ENCODE measurements around the gene OR7C1. TPM values are rescaled to one million over a fixed set of nuclear protein-coding genes. Genes with fewer than 3 reads are reported as not detected.
"Not testable (repeated sequence)": the region's sequence is repeated elsewhere in the genome, so short reads cannot be mapped to it uniquely, and the experiment has no call there.

OR7C1 gene
- total RNA-seq, 1 donor from 2014 or later = not detected

DNA sequence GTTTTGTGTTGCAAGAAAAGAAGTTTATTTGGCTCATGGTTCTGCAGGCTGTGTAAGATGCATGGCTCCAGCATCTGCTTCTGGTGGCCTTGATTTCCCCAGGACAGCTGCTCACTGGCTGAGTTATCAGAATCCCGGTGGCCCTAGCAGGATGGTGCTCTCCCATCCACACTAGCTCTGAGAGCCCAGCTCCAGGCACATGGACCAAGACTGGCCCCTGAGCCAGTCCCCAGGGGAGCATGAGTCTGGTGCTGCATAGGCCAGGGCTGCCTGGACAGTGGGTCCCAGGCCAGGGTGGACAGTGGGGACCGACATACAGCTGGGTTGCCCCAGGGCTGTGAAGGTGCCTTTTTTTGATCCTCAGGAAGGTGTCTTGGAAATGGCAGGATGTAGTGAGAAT lies 67.0 kb downstream of the OR7C1 start:
- Histone ChIP-seq H3K9me3 (ENCODE audit: control insufficient read depth in 3 of 3, low read length in 3 of 3) (no peaks in the 10 kb centered on the region), H3K27ac (ENCODE audit: low read depth, low read length) (no peak overlapping the region), H3K27me3 (ENCODE audit: control insufficient read depth in 3 of 3, insufficient read depth in 3 of 3, low read length in 3 of 3) (no peaks in the 10 kb centered on the region), H3K4me1 (ENCODE audit: control insufficient read depth in 3 of 3, insufficient read depth in 3 of 3, low read length in 3 of 3) (no peaks in the 10 kb centered on the region), H3K36me3 (ENCODE audit: control insufficient read depth in 3 of 3, insufficient read depth in 3 of 3, low read length in 3 of 3) (no peaks in the 10 kb centered on the region), H3K9ac (ENCODE audit: low read depth in 1 of 3, low read length in 3 of 3) (no peak overlapping the region), H3K4me3 (ENCODE audit: low read length in 3 of 3) (no peak overlapping the region)

DNA sequence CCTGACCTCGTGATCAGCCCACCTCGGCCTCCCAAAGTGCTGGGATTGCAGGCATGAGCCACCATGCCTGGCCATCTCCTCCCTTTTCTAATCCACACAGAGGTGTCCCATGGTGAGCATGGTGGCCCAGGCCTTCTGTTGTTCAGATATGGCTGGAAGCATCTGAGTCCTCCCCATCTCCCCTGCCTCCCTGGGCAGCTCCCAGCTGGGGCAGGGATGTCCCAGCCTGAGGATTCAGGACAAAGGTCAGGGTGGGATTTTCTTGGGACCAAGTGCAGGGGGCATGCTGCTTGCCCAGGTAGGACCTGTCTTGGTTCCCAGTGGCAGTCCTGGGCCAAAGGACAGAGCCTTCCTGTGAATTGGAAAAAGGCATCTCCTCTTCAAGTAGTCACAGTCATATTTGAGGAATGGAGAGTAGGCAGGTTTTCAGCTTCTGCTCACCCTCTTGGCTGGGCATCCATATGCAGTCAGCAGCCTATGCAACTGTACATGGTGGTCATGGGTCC lies 67.5 kb downstream of the OR7C1 start:
- Histone ChIP-seq H3K36me3 (ENCODE audit: control insufficient read depth in 3 of 3, insufficient read depth in 3 of 3, low read length in 3 of 3) (no peaks in the 10 kb centered on the region), H3K9ac (ENCODE audit: low read depth in 1 of 3, low read length in 3 of 3) (no peak overlapping the region)

DNA sequence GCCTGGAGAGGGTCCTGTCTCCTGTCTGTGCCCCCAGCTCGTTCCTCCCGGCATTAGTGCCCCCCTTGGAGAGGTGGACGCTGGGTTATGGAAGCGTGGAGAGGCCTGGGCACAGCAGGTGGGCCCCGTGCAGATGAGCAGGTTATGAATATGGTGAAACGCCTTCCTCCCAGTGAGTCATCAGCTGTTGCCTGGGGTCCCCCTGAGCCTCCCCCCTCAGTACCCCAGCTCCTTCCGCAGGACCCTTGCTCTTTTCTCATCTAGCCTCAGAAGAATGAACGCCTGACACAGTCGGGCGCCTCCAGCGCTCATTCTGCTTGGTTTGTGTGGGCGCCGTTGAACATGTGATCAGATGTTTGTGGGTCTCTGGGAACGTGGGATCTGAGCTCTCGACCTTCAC lies 69.1 kb downstream of the OR7C1 start:
- H3K27me3 ChIP-seq (ENCODE audit: control insufficient read depth in 3 of 3, insufficient read depth in 3 of 3, low read length in 3 of 3); H3K9me3 ChIP-seq (ENCODE audit: control insufficient read depth in 3 of 3, low read length in 3 of 3); H3K9ac ChIP-seq (ENCODE audit: low read depth in 1 of 3, low read length in 3 of 3); H3K36me3 ChIP-seq (ENCODE audit: control insufficient read depth in 3 of 3, insufficient read depth in 3 of 3, low read length in 3 of 3); H3K4me1 ChIP-seq (ENCODE audit: control insufficient read depth in 3 of 3, insufficient read depth in 3 of 3, low read length in 3 of 3); H3K27ac ChIP-seq (ENCODE audit: low read depth, low read length); H3K4me3 ChIP-seq (ENCODE audit: low read length in 3 of 3): not testable (repeated sequence)

More for the DNA sequence above, 67.5 kb downstream of the OR7C1 start:
- Histone ChIP-seq H3K9me3 (ENCODE audit: control insufficient read depth in 3 of 3, low read length in 3 of 3) (no peaks in the 10 kb centered on the region), H3K4me3 (ENCODE audit: low read length in 3 of 3) (no peak overlapping the region), H3K27me3 (ENCODE audit: control insufficient read depth in 3 of 3, insufficient read depth in 3 of 3, low read length in 3 of 3) (no peaks in the 10 kb centered on the region), H3K27ac (ENCODE audit: low read depth, low read length) (no peak overlapping the region), H3K4me1 (ENCODE audit: control insufficient read depth in 3 of 3, insufficient read depth in 3 of 3, low read length in 3 of 3) (no peaks in the 10 kb centered on the region)

DNA sequence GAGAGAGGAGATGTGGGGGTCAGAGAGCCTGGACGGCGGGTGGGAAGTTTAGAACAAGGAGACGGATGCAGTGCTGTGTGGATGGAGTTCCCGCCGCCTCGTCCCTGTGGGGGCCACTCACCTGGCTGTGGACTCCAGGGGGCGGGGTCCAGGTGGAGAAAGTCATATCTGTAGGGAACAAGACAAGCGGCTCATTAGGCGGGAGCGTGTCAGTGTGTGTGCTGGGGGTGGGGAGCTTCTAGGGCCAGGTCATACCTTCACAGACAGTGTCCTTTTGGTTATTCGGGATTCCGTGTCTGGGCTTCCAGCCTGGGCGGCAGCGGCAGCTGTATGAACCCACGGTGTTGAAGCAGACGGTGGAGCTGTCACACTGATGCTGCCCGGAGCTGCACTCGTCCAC lies 69.6 kb downstream of the OR7C1 start:
- not testable (repeated sequence) for H3K9ac ChIP-seq (ENCODE audit: low read depth in 1 of 3, low read length in 3 of 3); H3K27ac ChIP-seq (ENCODE audit: low read depth, low read length); H3K9me3 ChIP-seq (ENCODE audit: control insufficient read depth in 3 of 3, low read length in 3 of 3); H3K27me3 ChIP-seq (ENCODE audit: control insufficient read depth in 3 of 3, insufficient read depth in 3 of 3, low read length in 3 of 3); H3K4me1 ChIP-seq (ENCODE audit: control insufficient read depth in 3 of 3, insufficient read depth in 3 of 3, low read length in 3 of 3); H3K4me3 ChIP-seq (ENCODE audit: low read length in 3 of 3); H3K36me3 ChIP-seq (ENCODE audit: control insufficient read depth in 3 of 3, insufficient read depth in 3 of 3, low read length in 3 of 3)

DNA sequence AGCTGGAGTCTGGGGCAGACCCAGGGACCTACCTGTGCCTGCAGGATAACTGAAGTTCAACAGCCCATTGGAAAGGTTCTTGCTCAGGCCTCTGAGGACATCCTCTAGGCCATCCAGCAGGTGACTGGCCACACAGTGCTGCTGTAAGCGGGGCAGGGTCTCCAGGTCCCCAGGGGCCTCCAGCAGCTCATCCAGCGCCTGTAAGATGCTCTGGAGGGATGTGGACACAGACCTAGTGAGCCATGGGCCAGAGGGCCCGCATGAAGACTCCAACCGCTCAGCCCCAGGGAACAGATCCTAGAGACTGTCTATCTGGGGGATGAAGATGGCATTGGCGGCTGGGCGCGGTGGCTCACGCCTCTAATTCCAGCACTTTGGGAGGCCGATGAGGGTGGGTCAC lies 70.6 kb downstream of the OR7C1 start:
- no peaks in the 10 kb centered on the region for H3K4me1 ChIP-seq (ENCODE audit: control insufficient read depth in 3 of 3, insufficient read depth in 3 of 3, low read length in 3 of 3)
- peaks cover 0 to 3% (median 0%) of the 10 kb centered on the region in 3 donors for H3K9me3 ChIP-seq (ENCODE audit: control insufficient read depth in 3 of 3, low read length in 3 of 3)
- H3K36me3 ChIP-seq (ENCODE audit: control insufficient read depth in 3 of 3, insufficient read depth in 3 of 3, low read length in 3 of 3) = no peaks in the 10 kb centered on the region
- H3K27me3 ChIP-seq (ENCODE audit: control insufficient read depth in 3 of 3, insufficient read depth in 3 of 3, low read length in 3 of 3) = no peaks in the 10 kb centered on the region
- no peak overlapping the region for H3K4me3 ChIP-seq (ENCODE audit: low read length in 3 of 3)
- no peak overlapping the region for H3K27ac ChIP-seq (ENCODE audit: low read depth, low read length)
- H3K9ac ChIP-seq (ENCODE audit: low read depth in 1 of 3, low read length in 3 of 3) = no peak overlapping the region

DNA sequence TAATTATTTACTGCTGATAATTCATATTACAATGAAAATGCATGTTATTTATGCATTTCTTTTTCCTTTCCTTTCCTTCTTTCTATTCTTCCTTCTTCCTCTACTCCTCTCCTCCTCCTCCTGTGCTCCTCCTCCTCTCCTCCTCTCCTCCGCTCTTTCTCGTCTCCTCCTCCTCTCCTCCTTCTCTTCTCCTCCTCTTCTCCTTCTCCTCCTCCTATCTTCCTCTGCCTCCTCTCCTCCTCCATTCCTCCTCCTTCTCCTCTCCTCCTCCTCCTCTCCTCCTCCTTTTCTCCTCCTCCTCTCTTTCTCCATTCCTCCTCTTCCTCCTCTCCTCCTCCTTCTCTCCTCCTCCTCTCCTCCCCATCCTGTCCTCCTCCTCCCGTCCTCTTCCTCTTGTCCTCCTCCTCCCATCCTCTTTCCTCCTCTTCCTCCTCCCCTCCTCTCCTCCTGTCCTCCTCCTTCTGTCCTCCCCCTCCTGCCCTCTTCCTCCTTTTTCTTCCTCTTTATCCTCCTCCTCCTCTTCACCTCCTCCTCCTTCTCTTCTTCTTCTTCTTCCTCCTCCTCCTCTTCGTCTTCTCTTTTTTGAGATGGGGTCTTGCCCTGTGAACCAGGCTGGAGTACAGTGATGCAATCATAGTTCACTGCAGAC lies 71.4 kb downstream of the OR7C1 start:
- H3K9ac ChIP-seq (ENCODE audit: low read depth in 1 of 3, low read length in 3 of 3) = no peak overlapping the region
- H3K27ac ChIP-seq (ENCODE audit: low read depth, low read length) = no peak overlapping the region
- no peaks in the 10 kb centered on the region for H3K4me1 ChIP-seq (ENCODE audit: control insufficient read depth in 3 of 3, insufficient read depth in 3 of 3, low read length in 3 of 3)
- no peaks in the 10 kb centered on the region for H3K27me3 ChIP-seq (ENCODE audit: control insufficient read depth in 3 of 3, insufficient read depth in 3 of 3, low read length in 3 of 3)
- peaks cover 0 to 3% (median 0%) of the 10 kb centered on the region in 3 donors for H3K9me3 ChIP-seq (ENCODE audit: control insufficient read depth in 3 of 3, low read length in 3 of 3)
- H3K36me3 ChIP-seq (ENCODE audit: control insufficient read depth in 3 of 3, insufficient read depth in 3 of 3, low read length in 3 of 3) = no peaks in the 10 kb centered on the region
- H3K4me3 ChIP-seq (ENCODE audit: low read length in 3 of 3) = no peak overlapping the region

DNA sequence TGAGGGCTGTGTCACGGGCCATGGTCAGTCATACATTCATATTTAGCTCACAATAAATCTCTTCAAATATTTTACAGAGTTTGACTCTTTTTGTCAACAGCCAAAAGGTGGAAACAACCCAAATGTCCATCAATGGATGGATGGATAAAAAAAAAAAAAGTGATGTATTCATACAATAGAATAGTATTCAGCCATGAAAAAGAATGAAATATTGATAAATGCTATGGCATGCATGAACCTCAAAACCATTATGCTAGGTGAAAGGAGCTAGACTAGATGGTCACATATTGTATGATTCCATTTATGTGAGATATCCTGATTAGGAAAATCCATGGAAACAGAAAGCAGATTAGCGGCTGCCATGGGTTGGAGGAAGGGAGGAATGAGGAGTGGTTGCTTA lies 72.9 kb downstream of the OR7C1 start:
- H3K27ac ChIP-seq (ENCODE audit: low read depth, low read length) = no peak overlapping the region
- no peak overlapping the region for H3K9ac ChIP-seq (ENCODE audit: low read depth in 1 of 3, low read length in 3 of 3)
- peaks cover 0 to 3% (median 0%) of the 10 kb centered on the region in 3 donors for H3K9me3 ChIP-seq (ENCODE audit: control insufficient read depth in 3 of 3, low read length in 3 of 3)
- H3K4me3 ChIP-seq (ENCODE audit: low read length in 3 of 3) = no peak overlapping the region
- H3K36me3 ChIP-seq (ENCODE audit: control insufficient read depth in 3 of 3, insufficient read depth in 3 of 3, low read length in 3 of 3) = no peaks in the 10 kb centered on the region
- no peaks in the 10 kb centered on the region for H3K4me1 ChIP-seq (ENCODE audit: control insufficient read depth in 3 of 3, insufficient read depth in 3 of 3, low read length in 3 of 3)
- H3K27me3 ChIP-seq (ENCODE audit: control insufficient read depth in 3 of 3, insufficient read depth in 3 of 3, low read length in 3 of 3) = no peaks in the 10 kb centered on the region

DNA sequence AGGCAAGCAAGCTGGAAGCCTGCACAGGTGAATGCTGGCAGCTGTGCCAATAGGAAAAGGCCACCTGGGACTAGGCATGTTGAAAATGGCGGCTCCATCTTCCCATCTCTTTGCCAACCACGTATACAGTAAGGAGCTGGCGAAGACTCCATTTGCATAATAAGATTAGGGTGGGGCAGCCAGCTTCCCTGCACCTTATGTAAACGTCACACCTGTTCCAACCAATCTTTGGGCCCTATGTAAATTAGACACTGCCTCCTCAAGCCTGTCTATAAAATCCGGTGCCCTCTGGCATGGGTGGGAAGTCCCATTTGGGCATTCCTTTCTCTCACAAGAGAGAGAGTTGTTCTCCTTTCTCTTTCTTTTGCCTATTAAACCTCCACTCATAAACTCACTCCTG lies 73.4 kb downstream of the OR7C1 start:
- Histone ChIP-seq H3K36me3 (ENCODE audit: control insufficient read depth in 3 of 3, insufficient read depth in 3 of 3, low read length in 3 of 3) (no peaks in the 10 kb centered on the region), H3K4me1 (ENCODE audit: control insufficient read depth in 3 of 3, insufficient read depth in 3 of 3, low read length in 3 of 3) (no peaks in the 10 kb centered on the region), H3K9ac (ENCODE audit: low read depth in 1 of 3, low read length in 3 of 3) (no peak overlapping the region), H3K27ac (ENCODE audit: low read depth, low read length) (no peak overlapping the region), H3K4me3 (ENCODE audit: low read length in 3 of 3) (no peak overlapping the region), H3K27me3 (ENCODE audit: control insufficient read depth in 3 of 3, insufficient read depth in 3 of 3, low read length in 3 of 3) (no peaks in the 10 kb centered on the region), H3K9me3 (ENCODE audit: control insufficient read depth in 3 of 3, low read length in 3 of 3) (peaks cover 0 to 3% (median 0%) of the 10 kb centered on the region in 3 donors)

DNA sequence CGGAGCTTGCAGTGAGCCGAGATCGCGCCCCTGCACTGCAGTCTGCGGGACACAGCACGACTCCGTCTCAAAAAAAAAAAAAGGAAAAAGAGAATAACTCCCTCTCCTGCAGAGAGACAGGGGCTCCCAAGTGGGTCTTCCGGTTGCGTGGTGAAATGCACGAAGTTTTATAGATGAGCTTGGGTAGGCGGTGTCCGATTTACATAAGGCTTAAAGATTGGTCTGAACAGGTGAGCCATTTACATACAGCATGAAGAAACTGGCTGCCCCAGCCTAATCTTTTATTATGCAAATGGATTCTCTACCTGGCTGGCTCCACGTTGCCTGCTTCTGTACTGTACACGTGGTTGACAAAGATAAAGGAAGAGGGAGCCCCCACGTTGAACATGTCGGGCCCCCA lies 76.2 kb downstream of the OR7C1 start:
- Histone ChIP-seq H3K27ac (ENCODE audit: low read depth, low read length) (no peak overlapping the region), H3K4me1 (ENCODE audit: control insufficient read depth in 3 of 3, insufficient read depth in 3 of 3, low read length in 3 of 3) (no peaks in the 10 kb centered on the region), H3K9ac (ENCODE audit: low read depth in 1 of 3, low read length in 3 of 3) (no peak overlapping the region), H3K27me3 (ENCODE audit: control insufficient read depth in 3 of 3, insufficient read depth in 3 of 3, low read length in 3 of 3) (no peaks in the 10 kb centered on the region), H3K4me3 (ENCODE audit: low read length in 3 of 3) (no peak overlapping the region), H3K9me3 (ENCODE audit: control insufficient read depth in 3 of 3, low read length in 3 of 3) (peaks cover 0 to 3% (median 2%) of the 10 kb centered on the region in 3 donors), H3K36me3 (ENCODE audit: control insufficient read depth in 3 of 3, insufficient read depth in 3 of 3, low read length in 3 of 3) (peaks cover 0 to 2% (median 0%) of the 10 kb centered on the region in 3 donors)

DNA sequence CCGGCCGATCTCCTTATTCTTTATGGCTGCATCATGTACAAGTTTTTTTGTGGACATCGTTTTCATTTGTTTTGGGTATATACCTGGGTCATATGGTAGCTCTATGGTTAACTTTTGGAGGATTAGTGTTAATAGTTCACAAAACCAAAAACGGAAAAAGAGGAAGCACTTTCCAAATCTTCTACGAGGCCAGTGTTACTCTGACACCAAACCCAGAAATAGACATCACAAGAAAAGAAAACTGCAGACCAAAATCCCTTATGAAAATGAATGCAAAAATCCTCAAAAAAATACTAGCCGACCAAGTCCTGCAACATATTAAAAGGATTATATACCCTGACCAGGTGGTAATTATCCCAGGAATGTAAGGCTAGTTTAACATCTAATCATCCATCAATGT lies 86.4 kb downstream of the OR7C1 start:
- Histone ChIP-seq H3K27ac (ENCODE audit: low read depth, low read length) (no peak overlapping the region), H3K27me3 (ENCODE audit: control insufficient read depth in 3 of 3, insufficient read depth in 3 of 3, low read length in 3 of 3) (no peaks in the 10 kb centered on the region), H3K9me3 (ENCODE audit: control insufficient read depth in 3 of 3, low read length in 3 of 3) (peaks cover 0 to 3% (median 0%) of the 10 kb centered on the region in 3 donors), H3K36me3 (ENCODE audit: control insufficient read depth in 3 of 3, insufficient read depth in 3 of 3, low read length in 3 of 3) (no peaks in the 10 kb centered on the region), H3K9ac (ENCODE audit: low read depth in 1 of 3, low read length in 3 of 3) (no peak overlapping the region), H3K4me1 (ENCODE audit: control insufficient read depth in 3 of 3, insufficient read depth in 3 of 3, low read length in 3 of 3) (no peaks in the 10 kb centered on the region), H3K4me3 (ENCODE audit: low read length in 3 of 3) (no peak overlapping the region)
